ENCODE measurements around the gene ILDR2.

Gene ILDR2

GRCh38 chr1:166915941-166916340 is 59.4 kb downstream of the ILDR2 start:
- no peaks in the 10 kb centered on the region for H3K36me3 ChIP-seq (ENCODE audit: control insufficient read depth in 2 of 2, insufficient read depth in 1 of 2, low read length in 2 of 2)
- no peaks in the 10 kb centered on the region for H3K9me3 ChIP-seq (ENCODE audit: control insufficient read depth, insufficient read depth, low read depth, low read length)
- H3K4me3 ChIP-seq (ENCODE audit: low read depth, low read length): no peak overlapping the region
- TF ChIP-seq ZNF610 (tag by site-specific recombination; IDR thresholded peaks at IDR 0.05; ENCODE audit: borderline replicate concordance): no peak
- TF ChIP-seq ZNF112 (tag by site-specific recombination; IDR thresholded peaks at IDR 0.05): no peak
- TF ChIP-seq INSM2 (tag by site-specific recombination; IDR thresholded peaks at IDR 0.05): no peak
- no peak for TF ChIP-seq ZBTB48 (tag by site-specific recombination; IDR thresholded peaks at IDR 0.05)
- TF ChIP-seq KLF17 (tag by site-specific recombination; IDR thresholded peaks at IDR 0.05): peak; percentile 41; the same call in 1 of the 2 replicates
- no peak for TF ChIP-seq ZNF433 (tag by site-specific recombination; IDR thresholded peaks at IDR 0.05; ENCODE audit: low read depth)
- peak; percentile 63 for TF ChIP-seq ZNF184 (tag by site-specific recombination; IDR thresholded peaks at IDR 0.05)
- no peak for TF ChIP-seq BCL11A (tag by site-specific recombination; IDR thresholded peaks at IDR 0.05; ENCODE audit: low read depth)
- no peak for TF ChIP-seq TRIM28 (IDR thresholded peaks at IDR 0.05; ENCODE audit: borderline replicate concordance, low read length)
- TF ChIP-seq KLF1 (tag by site-specific recombination; IDR thresholded peaks at IDR 0.05): no peak
- TF ChIP-seq ZNF76 (tag by site-specific recombination; IDR thresholded peaks at IDR 0.05; ENCODE audit: borderline replicate concordance, low read depth): no peak
- TF ChIP-seq ZNF302 (tag by site-specific recombination; IDR thresholded peaks at IDR 0.05; ENCODE audit: low read depth): no peak
- no peaks in the 10 kb centered on the region for H3K4me1 ChIP-seq (ENCODE audit: control insufficient read depth, insufficient read depth, low read length)
- POLR2A ChIA-PET: no interaction called here
- CTCF ChIA-PET: interaction anchor here (0.6 to 18.5 kb wide), 2 partner anchors 38 to 141 kb away, joined by 3 to 702 read pairs; no protein-coding TSS in a partner anchor
- H3K27ac ChIP-seq (ENCODE audit: extremely low read depth, low read depth, low read length): no peak overlapping the region

- Histone ChIP-seq H3K4me3 (ENCODE audit: low read depth, low read length) (no peak overlapping the region), H3K4me1 (ENCODE audit: control insufficient read depth, insufficient read depth, low read length) (no peaks in the 10 kb centered on the region), H3K27ac (ENCODE audit: extremely low read depth, low read depth, low read length) (no peak overlapping the region), H3K9me3 (ENCODE audit: control insufficient read depth, insufficient read depth, low read depth, low read length) (no peaks in the 10 kb centered on the region), H3K36me3 (ENCODE audit: control insufficient read depth in 2 of 2, insufficient read depth in 1 of 2, low read length in 2 of 2) (no peaks in the 10 kb centered on the region)
- TF ChIP-seq ZNF311 (tag by site-specific recombination; IDR thresholded peaks at IDR 0.05; ENCODE audit: borderline replicate concordance) (no peak), ZNF148 (tag by site-specific recombination; IDR thresholded peaks at IDR 0.05; ENCODE audit: borderline replicate concordance) (no peak), ZNF654 (tag by site-specific recombination; IDR thresholded peaks at IDR 0.05; ENCODE audit: low read depth) (no peak), ZNF202 (tag by site-specific recombination; IDR thresholded peaks at IDR 0.05; ENCODE audit: borderline replicate concordance) (no peak), ZNF837 (tag by site-specific recombination; IDR thresholded peaks at IDR 0.05) (no peak), ZSCAN5A (tag by site-specific recombination; IDR thresholded peaks at IDR 0.05) (no peak), HOXA7 (CRISPR knock-in tag; IDR thresholded peaks at IDR 0.05; ENCODE audit: borderline replicate concordance) (no peak), ZNF2 (tag by site-specific recombination; IDR thresholded peaks at IDR 0.05) (no peak), ZNF394 (tag by site-specific recombination; IDR thresholded peaks at IDR 0.05; ENCODE audit: borderline replicate concordance) (no peak), PBX3 (CRISPR knock-in tag; IDR thresholded peaks at IDR 0.05) (no peak), ZBTB44 (tag by site-specific recombination; IDR thresholded peaks at IDR 0.05) (no peak)
- POLR2A ChIA-PET: no interaction called here
- CTCF ChIA-PET: interaction anchor here (18.5 kb wide), 1 partner anchor 142 kb away, joined by 702 read pairs; no protein-coding TSS in a partner anchor
These were observed 60.3 kb downstream of the ILDR2 start for GRCh38 chr1:166915042-166915441.

Measured in HEK293 (cell line).